HEK293 (cell line): ENCODE data around the gene PDE4B.

Experiments used
- CTCF ChIA-PET: fragments of 350-600 bp; formaldehyde crosslinking; extraction: SDS; loops from one replicate; lab custom pipeline; 2021; ENCODE audit warnings: antibody characterized with exemption; lab: Yijun Ruan, JAX
- POLR2A ChIA-PET: fragments of 300-600 bp; formaldehyde crosslinking; extraction: SDS; loops from one replicate; lab custom pipeline; 2020; ENCODE audit warnings: antibody characterized with exemption, inconsistent platforms; lab: Yijun Ruan, JAX
- H3K27ac ChIP-seq: fragments of 200-500 bp; sonication (Bioruptor generic); 2 replicates; pipeline ENCODE4 v1.5.1; 2014; ENCODE audit warnings: low read depth, low read length, control low read depth, inconsistent platforms; ENCODE audit errors: extremely low read depth
- H3K36me3 ChIP-seq, 2 experiments: fragments of 200-500 bp in 1 of 2; sonication (Bioruptor generic) in 1 of 2; 1 replicate in 1 of 2; 2 replicates in 1 of 2; pipeline ENCODE4 v1.5.1; 2014 to 2017; ENCODE audit warnings: inconsistent platforms in 2 of 2, low read length in 2 of 2; ENCODE audit not compliant: control insufficient read depth in 2 of 2, insufficient read depth in 1 of 2
- H3K4me1 ChIP-seq: fragments of 200-500 bp; sonication (Bioruptor generic); 2 replicates; pipeline ENCODE4 v1.5.1; 2014; ENCODE audit warnings: mild to moderate bottlenecking, low read length, inconsistent platforms; ENCODE audit not compliant: control insufficient read depth, insufficient read depth
- H3K4me3 ChIP-seq: 2 replicates; pipeline ENCODE4 v1.5.1; 2011; ENCODE audit warnings: low read depth, mild to moderate bottlenecking, control low read depth, low read length, moderate library complexity
- H3K9me3 ChIP-seq: fragments of 200-500 bp; sonication (Bioruptor generic); 2 replicates; pipeline ENCODE4 v1.5.1; 2014; ENCODE audit warnings: low read depth, low read length, inconsistent platforms; ENCODE audit not compliant: control insufficient read depth, insufficient read depth
- EGR2 ChIP-seq: fragments of 450-650 bp; formaldehyde crosslinking; IDR thresholded peaks from 2 replicates; pipeline ENCODE4 v1.5.1; 2016; ENCODE audit warnings: low read depth, missing biosample characterization, missing genetic modification characterization
- ELK4 ChIP-seq: IDR thresholded peaks from 2 replicates; pipeline ENCODE4 v1.6.1; 2011; ENCODE audit warnings: mild to moderate bottlenecking, low read depth, low read length, borderline replicate concordance
- INSM2 ChIP-seq: fragments of 450-650 bp; formaldehyde crosslinking; IDR thresholded peaks from 2 replicates; pipeline ENCODE4 v1.5.1; 2016; ENCODE audit warnings: missing biosample characterization, missing genetic modification characterization
- KLF10 ChIP-seq: fragments of 450-650 bp; IDR thresholded peaks from 2 replicates; pipeline ENCODE4 v1.5.1; 2018; ENCODE audit warnings: missing biosample characterization, mild to moderate bottlenecking, missing genetic modification characterization
- KLF7 ChIP-seq: fragments of 450-650 bp; formaldehyde crosslinking; IDR thresholded peaks from 2 replicates; pipeline ENCODE4 v1.5.1; 2016; ENCODE audit warnings: missing biosample characterization, missing genetic modification characterization, borderline replicate concordance
- KLF9 ChIP-seq: fragments of 450-650 bp; formaldehyde crosslinking; IDR thresholded peaks from 2 replicates; pipeline ENCODE4 v1.5.1; 2016; ENCODE audit warnings: missing biosample characterization, missing genetic modification characterization, low read depth
- SCRT2 ChIP-seq: fragments of 450-650 bp; formaldehyde crosslinking; IDR thresholded peaks from 2 replicates; pipeline ENCODE4 v1.5.1; 2016; ENCODE audit warnings: missing biosample characterization, missing genetic modification characterization
- ZNF121 ChIP-seq: fragments of 450-650 bp; formaldehyde crosslinking; IDR thresholded peaks from 2 replicates; pipeline ENCODE4 v1.5.1; 2016; ENCODE audit warnings: missing biosample characterization, missing genetic modification characterization
- ZNF140 ChIP-seq: fragments of 450-650 bp; formaldehyde crosslinking; IDR thresholded peaks from 2 replicates; pipeline ENCODE4 v1.5.1; 2016; ENCODE audit warnings: missing biosample characterization, missing genetic modification characterization
- ZNF157 ChIP-seq: fragments of 450-650 bp; formaldehyde crosslinking; IDR thresholded peaks from 2 replicates; pipeline ENCODE4 v1.5.1; 2016; ENCODE audit warnings: missing biosample characterization, missing genetic modification characterization
- ZNF16 ChIP-seq: fragments of 450-650 bp; formaldehyde crosslinking; IDR thresholded peaks from 2 replicates; pipeline ENCODE4 v1.5.1; 2016; ENCODE audit warnings: low read depth, missing biosample characterization, missing genetic modification characterization
- ZNF2 ChIP-seq: fragments of 450-650 bp; formaldehyde crosslinking; IDR thresholded peaks from 2 replicates; pipeline ENCODE4 v1.5.1; 2016; ENCODE audit warnings: missing biosample characterization, missing genetic modification characterization
- ZNF202 ChIP-seq: fragments of 450-650 bp; formaldehyde crosslinking; IDR thresholded peaks from 2 replicates; pipeline ENCODE4 v1.5.1; 2016; ENCODE audit warnings: missing biosample characterization, missing genetic modification characterization, borderline replicate concordance
- ZNF280D ChIP-seq: fragments of 450-650 bp; formaldehyde crosslinking; IDR thresholded peaks from 2 replicates; pipeline ENCODE4 v1.5.1; 2016; ENCODE audit warnings: missing biosample characterization, missing genetic modification characterization
- ZNF335 ChIP-seq: fragments of 450-650 bp; formaldehyde crosslinking; conservative IDR thresholded peaks from 2 replicates; pipeline ENCODE4 v1.5.1; 2016; ENCODE audit warnings: missing biosample characterization, missing genetic modification characterization
- ZNF394 ChIP-seq: fragments of 450-650 bp; formaldehyde crosslinking; IDR thresholded peaks from 2 replicates; pipeline ENCODE4 v1.5.1; 2016; ENCODE audit warnings: missing biosample characterization, missing genetic modification characterization, mild to moderate bottlenecking, moderate library complexity, borderline replicate concordance
- ZNF416 ChIP-seq: fragments of 450-650 bp; formaldehyde crosslinking; IDR thresholded peaks from 2 replicates; pipeline ENCODE4 v1.5.1; 2016; ENCODE audit warnings: missing biosample characterization, missing genetic modification characterization
- ZNF548 ChIP-seq: fragments of 450-650 bp; formaldehyde crosslinking; IDR thresholded peaks from 2 replicates; pipeline ENCODE4 v1.5.1; 2016; ENCODE audit warnings: missing biosample characterization, missing genetic modification characterization
- ZNF621 ChIP-seq: fragments of 450-650 bp; formaldehyde crosslinking; IDR thresholded peaks from 2 replicates; pipeline ENCODE4 v1.5.1; 2017; ENCODE audit warnings: missing biosample characterization, missing genetic modification characterization
- ZNF639 ChIP-seq: fragments of 450-650 bp; formaldehyde crosslinking; IDR thresholded peaks from 2 replicates; pipeline ENCODE4 v1.5.1; 2016; ENCODE audit warnings: missing biosample characterization, missing genetic modification characterization
- ZNF677 ChIP-seq: fragments of 450-650 bp; IDR thresholded peaks from 2 replicates; pipeline ENCODE4 v1.5.0; 2018; ENCODE audit warnings: missing biosample characterization, mild to moderate bottlenecking, missing genetic modification characterization, moderate library complexity
- ZNF692 ChIP-seq: fragments of 450-650 bp; formaldehyde crosslinking; IDR thresholded peaks from 2 replicates; pipeline ENCODE4 v1.5.1; 2016; ENCODE audit warnings: missing biosample characterization, missing genetic modification characterization
- ZNF704 ChIP-seq: fragments of 450-650 bp; formaldehyde crosslinking; IDR thresholded peaks from 2 replicates; pipeline ENCODE4 v1.5.1; 2016; ENCODE audit warnings: missing biosample characterization, missing genetic modification characterization

Gene PDE4B

GRCh38 chr1:65880611-65881010, 87.9 kb downstream of the PDE4B start:
- CTCF ChIA-PET: no interaction called here
- H3K4me1 ChIP-seq: no peaks in the 10 kb centered on the region
- H3K27ac ChIP-seq: no peak overlapping the region
- POLR2A ChIA-PET: no interaction called here
- TF ChIP-seq ELK4 (no peak), ZNF416 (tag by site-specific recombination) (no peak)
- no peaks in the 10 kb centered on the region for H3K36me3 ChIP-seq
- no peak overlapping the region for H3K4me3 ChIP-seq
- H3K9me3 ChIP-seq: no peaks in the 10 kb centered on the region

- Histone ChIP-seq H3K4me1 (no peaks in the 10 kb centered on the region), H3K27ac (no peak overlapping the region), H3K36me3 (no peaks in the 10 kb centered on the region), H3K9me3 (no peaks in the 10 kb centered on the region), H3K4me3 (no peak overlapping the region)
- ChIA-PET CTCF (no interaction called here), POLR2A (no interaction called here)
- TF ChIP-seq KLF10 (tag by site-specific recombination) (no peak), ZNF394 (tag by site-specific recombination) (no peak), ZNF548 (no peak), EGR2 (tag by site-specific recombination) (no peak), ZNF677 (no peak)
Observed at GRCh38 chr1:65881067-65881594, 88.4 kb downstream of the PDE4B start.

GRCh38 chr1:65882076-65882475, 89.4 kb downstream of the PDE4B start:
- H3K4me1 ChIP-seq: no peaks in the 10 kb centered on the region
- no peaks in the 10 kb centered on the region for H3K36me3 ChIP-seq
- ChIA-PET CTCF (no interaction called here), POLR2A (no interaction called here)
- H3K9me3 ChIP-seq: no peaks in the 10 kb centered on the region
- H3K4me3 ChIP-seq: no peak overlapping the region
- no peak overlapping the region for H3K27ac ChIP-seq
- TF ChIP-seq KLF7 (tag by site-specific recombination) (no peak), ZNF704 (tag by site-specific recombination) (no peak), ZNF157 (tag by site-specific recombination) (no peak), ZNF140 (no peak), KLF9 (tag by site-specific recombination) (no peak), ZNF639 (tag by site-specific recombination) (no peak), ZNF202 (tag by site-specific recombination) (no peak), ZNF16 (tag by site-specific recombination) (no peak), ZNF692 (tag by site-specific recombination) (no peak), ZNF2 (tag by site-specific recombination) (no peak), INSM2 (tag by site-specific recombination) (no peak), ZNF121 (tag by site-specific recombination) (no peak), ZNF280D (no peak), ZNF621 (tag by site-specific recombination) (no peak), ZNF335 (tag by site-specific recombination) (no peak), SCRT2 (tag by site-specific recombination) (no peak)
